ENCODE results near the gene DEFB131B. TPM values are rescaled to one million over a fixed set of nuclear protein-coding genes. Genes with fewer than 3 reads are reported as not detected.
"Not testable (repeated sequence)": the region's sequence is repeated elsewhere in the genome, so short reads cannot be mapped to it uniquely, and the experiment has no call there.

DEFB131B gene
- total and polyA plus RNA-seq, 2 of the 8 experiments (the other 6 are each of a cell fraction or from before 2014, with no cell fraction given) = not detected

DNA sequence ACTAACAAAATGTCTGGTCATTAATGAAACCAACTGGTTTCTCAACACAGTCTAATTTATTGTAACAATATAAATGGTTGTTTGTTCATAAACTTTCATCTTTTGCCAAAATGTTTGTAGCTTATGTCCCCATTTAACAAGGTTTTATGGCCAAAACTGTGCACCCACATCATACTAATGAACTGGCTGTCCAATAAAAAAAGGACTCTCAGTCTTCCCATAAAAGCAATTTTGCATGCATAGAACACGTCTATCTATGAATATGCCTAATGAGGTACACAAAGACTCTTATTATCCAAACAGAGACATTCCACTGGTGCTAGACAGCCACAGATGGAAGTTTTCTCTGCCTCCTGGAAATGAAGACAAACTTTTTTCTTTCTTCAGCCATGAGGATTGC lies 45.4 kb upstream of the DEFB131B start, which contains the start of gene DEFB108B:
TSS of gene DEFB108B (plus strand) at position 390 of the 400 bp plus-strand sequence. CDS start at position 390, 0 bp downstream.
- H2BK20ac ChIP-seq (ENCODE audit: low read length); H3K4me2 ChIP-seq (ENCODE audit: insufficient read depth in 1 of 2, low read depth in 2 of 2, low read length in 2 of 2); H3K4ac ChIP-seq (replicated peaks; ENCODE audit: insufficient read length, low read depth, low read length); H3K9ac ChIP-seq (replicated peaks in 1 of 4; ENCODE audit: extremely low read depth in 1 of 4, low read depth in 3 of 4, low read length in 3 of 4); H3K27me3 ChIP-seq (replicated peaks in 1 of 4; ENCODE audit: control insufficient read depth in 3 of 4, extremely low read depth in 1 of 4, insufficient read depth in 3 of 4, low read length in 3 of 4); H3K23ac ChIP-seq (ENCODE audit: insufficient read length); H2AK5ac ChIP-seq (ENCODE audit: low read depth, low read length); FAIRE-seq; H4K5ac ChIP-seq (ENCODE audit: insufficient read length, low read depth, low read length); H3K79me1 ChIP-seq (ENCODE audit: low read depth, low read length); H3K27ac ChIP-seq (ENCODE audit: low read depth, low read length); CTCF ChIA-PET (ENCODE audit: partially characterized antibody); POLR2A ChIA-PET (ENCODE audit: partially characterized antibody); H3K23me2 ChIP-seq (ENCODE audit: low read depth, low read length); H3K4me1 ChIP-seq (replicated peaks in 1 of 4; ENCODE audit: control insufficient read depth in 3 of 4, insufficient read depth in 4 of 4, low read length in 3 of 4); H3K56ac ChIP-seq (replicated peaks; ENCODE audit: insufficient read length, low read depth, low read length); H2AFZ ChIP-seq (ENCODE audit: low read length); H3K36me3 ChIP-seq (ENCODE audit: control insufficient read depth in 2 of 4, insufficient read depth in 4 of 4, low read length in 3 of 4); H3K79me2 ChIP-seq (ENCODE audit: control insufficient read depth in 1 of 2, insufficient read depth in 2 of 2, low read length in 2 of 2); H3K9me3 ChIP-seq (ENCODE audit: insufficient read depth in 2 of 2, low read depth in 1 of 2, low read length in 1 of 2); H2BK15ac ChIP-seq (ENCODE audit: low read length); H4K20me1 ChIP-seq (replicated peaks in 1 of 2; ENCODE audit: control insufficient read depth in 1 of 2, insufficient read depth in 2 of 2, low read length in 2 of 2); H2BK12ac ChIP-seq (ENCODE audit: low read depth, low read length); H3K18ac ChIP-seq (ENCODE audit: extremely low read depth, low read length); DNase-seq (ENCODE audit: low read depth in 1 of 2, low spot score in 2 of 2); H4K91ac ChIP-seq (replicated peaks; ENCODE audit: insufficient read length, low read length); H2BK120ac ChIP-seq (replicated peaks; ENCODE audit: low read depth, low read length); H3K4me3 ChIP-seq (ENCODE audit: extremely low read depth in 1 of 4, insufficient read depth in 2 of 4, low read depth in 3 of 4, low read length in 4 of 4); H3K14ac ChIP-seq (ENCODE audit: insufficient read length); H4K8ac ChIP-seq (ENCODE audit: extremely low read depth, insufficient read depth, low read length); H2BK5ac ChIP-seq (ENCODE audit: low read depth, low read length): not testable (repeated sequence)
- 0% methylated on average over 1 of the region's 1 CpG; no CpG with 5 or more reads in 1 of the 2 experiments for WGBS, 2 experiments (ENCODE audit: extremely low coverage in 1 of 2, insufficient coverage in 1 of 2, insufficient read length in 1 of 2, insufficient replicate concordance in 2 of 2, low coverage in 1 of 2, low lambda C conversion rate in 2 of 2, missing lambda C conversion rate in 1 of 2)

DNA sequence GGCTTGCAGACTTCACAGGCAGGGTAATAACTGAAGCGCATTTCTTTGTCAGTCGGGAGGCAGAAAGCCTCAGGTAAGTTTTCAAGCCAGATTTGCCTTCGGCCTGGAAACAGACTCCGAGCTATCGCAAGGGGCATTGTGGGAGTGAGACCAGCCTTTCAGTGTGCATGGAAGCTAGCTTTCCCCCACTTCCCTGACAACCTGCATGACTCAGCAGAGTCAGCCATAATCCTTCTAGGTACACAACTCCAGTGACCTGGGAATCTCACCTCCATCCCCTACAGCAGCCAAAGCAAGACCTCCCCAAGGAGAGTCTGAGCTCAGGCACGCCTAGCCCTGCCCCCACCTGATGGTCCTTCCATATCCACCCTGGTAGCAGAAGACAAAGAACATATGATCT lies 35.5 kb upstream of the DEFB131B start:
- H2BK20ac ChIP-seq (ENCODE audit: low read length); H3K4me3 ChIP-seq (ENCODE audit: extremely low read depth in 1 of 4, insufficient read depth in 2 of 4, low read depth in 3 of 4, low read length in 4 of 4); H3K9ac ChIP-seq (replicated peaks in 1 of 4; ENCODE audit: extremely low read depth in 1 of 4, low read depth in 3 of 4, low read length in 3 of 4); H3K36me3 ChIP-seq (ENCODE audit: control insufficient read depth in 2 of 4, insufficient read depth in 4 of 4, low read length in 3 of 4); H3K4ac ChIP-seq (replicated peaks; ENCODE audit: insufficient read length, low read depth, low read length); H2BK120ac ChIP-seq (replicated peaks; ENCODE audit: low read depth, low read length); DNase-seq (ENCODE audit: low read depth in 1 of 2, low spot score in 2 of 2); H4K91ac ChIP-seq (replicated peaks; ENCODE audit: insufficient read length, low read length); H3K9me3 ChIP-seq (ENCODE audit: insufficient read depth in 2 of 2, low read depth in 1 of 2, low read length in 1 of 2); H2BK15ac ChIP-seq (ENCODE audit: low read length); H3K79me1 ChIP-seq (ENCODE audit: low read depth, low read length); H2BK5ac ChIP-seq (ENCODE audit: low read depth, low read length); H3K4me1 ChIP-seq (replicated peaks in 1 of 4; ENCODE audit: control insufficient read depth in 3 of 4, insufficient read depth in 4 of 4, low read length in 3 of 4); H3K27me3 ChIP-seq (replicated peaks in 1 of 4; ENCODE audit: control insufficient read depth in 3 of 4, extremely low read depth in 1 of 4, insufficient read depth in 3 of 4, low read length in 3 of 4); H3K14ac ChIP-seq (ENCODE audit: insufficient read length); H4K20me1 ChIP-seq (replicated peaks in 1 of 2; ENCODE audit: control insufficient read depth in 1 of 2, insufficient read depth in 2 of 2, low read length in 2 of 2); H3K56ac ChIP-seq (replicated peaks; ENCODE audit: insufficient read length, low read depth, low read length); FAIRE-seq; H3K4me2 ChIP-seq (ENCODE audit: insufficient read depth in 1 of 2, low read depth in 2 of 2, low read length in 2 of 2); H3K27ac ChIP-seq (ENCODE audit: low read depth, low read length); H3K18ac ChIP-seq (ENCODE audit: extremely low read depth, low read length); H2AK5ac ChIP-seq (ENCODE audit: low read depth, low read length); H3K23me2 ChIP-seq (ENCODE audit: low read depth, low read length); H4K5ac ChIP-seq (ENCODE audit: insufficient read length, low read depth, low read length); H3K23ac ChIP-seq (ENCODE audit: insufficient read length); H4K8ac ChIP-seq (ENCODE audit: extremely low read depth, insufficient read depth, low read length); H3K79me2 ChIP-seq (ENCODE audit: control insufficient read depth in 1 of 2, insufficient read depth in 2 of 2, low read length in 2 of 2): not testable (repeated sequence)
- ChIA-PET CTCF (ENCODE audit: partially characterized antibody) (interaction anchor here (1.3 kb wide), 1 partner anchor 9 kb away, joined by 3 read pairs; no protein-coding TSS in a partner anchor), POLR2A (ENCODE audit: partially characterized antibody) (interaction anchor here (0.6 kb wide), 1 partner anchor 10 kb away, joined by 6 read pairs; no protein-coding TSS in a partner anchor)
- H2AFZ ChIP-seq (ENCODE audit: low read length) = 0 out of 2 replicates have a peak overlapping the region, but pooled peaks have one; percentile 58
- H2BK12ac ChIP-seq (ENCODE audit: low read depth, low read length) = 0 out of 2 replicates have a peak overlapping the region, but pooled peaks have one; percentile 17
- 86% methylated on average over 6 of the region's 6 CpGs; no CpG with 5 or more reads in 1 of the 2 experiments for WGBS, 2 experiments (ENCODE audit: extremely low coverage in 1 of 2, insufficient coverage in 1 of 2, insufficient read length in 1 of 2, insufficient replicate concordance in 2 of 2, low coverage in 1 of 2, low lambda C conversion rate in 2 of 2, missing lambda C conversion rate in 1 of 2)
